Peyer's patch (tissue), 4 donors: ENCODE measurements around the gene NR5A1. TPM values are rescaled to one million over a fixed set of nuclear protein-coding genes. Genes with fewer than 3 reads are reported as not detected.

Experiments used
- DNase-seq, 3 donors: peaks; one replicate each; pipeline ENCODE4 v3.0.0-alpha.2; 2017 to 2019
- H3K27ac ChIP-seq, 4 donors: fragments of 200-600 bp; sonication (generic); one replicate each; pipeline ENCODE4 v1.5.1; 2016 to 2019
- H3K27me3 ChIP-seq, 2 donors: fragments of 200-600 bp; sonication (generic); one replicate each; pipeline ENCODE4 v1.5.1; 2019
- H3K36me3 ChIP-seq, 3 donors: fragments of 200-600 bp; sonication (generic); one replicate each; pipeline ENCODE4 v1.5.1; 2016 to 2019
- H3K4me1 ChIP-seq, 4 donors: fragments of 200-600 bp; sonication (generic); one replicate each; pipeline ENCODE4 v1.5.1; 2016 to 2019
- H3K4me3 ChIP-seq, 4 donors: fragments of 200-600 bp; sonication (generic); 1 replicate in 3 of 4; 2 replicates in 1 of 4; pipeline ENCODE4 v1.5.1; 2016 to 2019; ENCODE audit warnings: mild to moderate bottlenecking in 1 of 4
- H3K9me3 ChIP-seq, 4 donors: fragments of 200-600 bp; sonication (generic); one replicate each; pipeline ENCODE4 v1.5.1; 2016 to 2019; ENCODE audit warnings: mild to moderate bottlenecking in 1 of 4
- POLR2A ChIP-seq, 2 donors: fragments of 450-650 bp; IDR thresholded peaks; one replicate each; pipeline ENCODE4 v1.5.1; 2017; ENCODE audit warnings: antibody characterized with exemption in 2 of 2, mild to moderate bottlenecking in 2 of 2, moderate library complexity in 2 of 2
- total RNA-seq, 4 donors: library from RNA; depleted of rRNA; stranded (reverse); fragments of >200 nt; gene quantifications; one replicate each; pipeline ENCODE4 v1.1.0, GENCODE V29; 2016
- TF ChIP-seq, protein P1 (sequence below), 6 experiments: fragments of 450-650 bp in 4 of 6; fragments of 200-600 bp in 2 of 6; sonication (generic) in 1 of 6; IDR thresholded peaks; one replicate each; pipeline ENCODE4 v1.5.1; 2017 to 2019; ENCODE audit warnings: antibody characterized with exemption in 6 of 6, mild to moderate bottlenecking in 3 of 6, moderate library complexity in 1 of 6

The NR5A1 gene
- total RNA-seq, 4 donors from 2014 or later = 0.18 TPM; not detected in 3

- DNase-seq = no peak
- H3K36me3 ChIP-seq = no peaks in the 10 kb centered on the region
- no peak overlapping the region for H3K4me3 ChIP-seq
- H3K4me1 ChIP-seq = no peaks in the 10 kb centered on the region
- no peaks in the 10 kb centered on the region for H3K9me3 ChIP-seq
- H3K27me3 ChIP-seq = no peaks in the 10 kb centered on the region
- TF ChIP-seq, protein P1, sequence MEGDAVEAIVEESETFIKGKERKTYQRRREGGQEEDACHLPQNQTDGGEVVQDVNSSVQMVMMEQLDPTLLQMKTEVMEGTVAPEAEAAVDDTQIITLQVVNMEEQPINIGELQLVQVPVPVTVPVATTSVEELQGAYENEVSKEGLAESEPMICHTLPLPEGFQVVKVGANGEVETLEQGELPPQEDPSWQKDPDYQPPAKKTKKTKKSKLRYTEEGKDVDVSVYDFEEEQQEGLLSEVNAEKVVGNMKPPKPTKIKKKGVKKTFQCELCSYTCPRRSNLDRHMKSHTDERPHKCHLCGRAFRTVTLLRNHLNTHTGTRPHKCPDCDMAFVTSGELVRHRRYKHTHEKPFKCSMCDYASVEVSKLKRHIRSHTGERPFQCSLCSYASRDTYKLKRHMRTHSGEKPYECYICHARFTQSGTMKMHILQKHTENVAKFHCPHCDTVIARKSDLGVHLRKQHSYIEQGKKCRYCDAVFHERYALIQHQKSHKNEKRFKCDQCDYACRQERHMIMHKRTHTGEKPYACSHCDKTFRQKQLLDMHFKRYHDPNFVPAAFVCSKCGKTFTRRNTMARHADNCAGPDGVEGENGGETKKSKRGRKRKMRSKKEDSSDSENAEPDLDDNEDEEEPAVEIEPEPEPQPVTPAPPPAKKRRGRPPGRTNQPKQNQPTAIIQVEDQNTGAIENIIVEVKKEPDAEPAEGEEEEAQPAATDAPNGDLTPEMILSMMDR (IDR thresholded peaks at IDR 0.05) = no peak
- no peak for TF ChIP-seq POLR2A (IDR thresholded peaks at IDR 0.05)
- H3K27ac ChIP-seq = no peak overlapping the region
Observed at GRCh38 chr9:124442826-124443225, 64.4 kb downstream of the NR5A1 start.

- H3K36me3 ChIP-seq = no peaks in the 10 kb centered on the region
- H3K4me3 ChIP-seq = no peak overlapping the region
- no peaks in the 10 kb centered on the region for H3K27me3 ChIP-seq
- no peaks in the 10 kb centered on the region for H3K9me3 ChIP-seq
- no peak for DNase-seq
- H3K4me1 ChIP-seq = no peaks in the 10 kb centered on the region
- no peak overlapping the region for H3K27ac ChIP-seq
- no peak for TF ChIP-seq POLR2A (IDR thresholded peaks at IDR 0.05)
- TF ChIP-seq, protein P1 (IDR thresholded peaks at IDR 0.05) = no peak
Observed at GRCh38 chr9:124442379-124442778, 64.8 kb downstream of the NR5A1 start.

- H3K36me3 ChIP-seq = no peaks in the 10 kb centered on the region
- no peak overlapping the region for H3K27ac ChIP-seq
- H3K9me3 ChIP-seq = no peaks in the 10 kb centered on the region
- DNase-seq = no peak
- no peaks in the 10 kb centered on the region for H3K27me3 ChIP-seq
- H3K4me3 ChIP-seq = no peak overlapping the region
- TF ChIP-seq, protein P1 (IDR thresholded peaks at IDR 0.05) = no peak
- H3K4me1 ChIP-seq = no peaks in the 10 kb centered on the region
Observed at GRCh38 chr9:124441291-124441690, 65.9 kb downstream of the NR5A1 start.

- no peak for TF ChIP-seq POLR2A (IDR thresholded peaks at IDR 0.05)
- TF ChIP-seq, protein P1 (IDR thresholded peaks at IDR 0.05) = no peak
- H3K4me3 ChIP-seq = no peak overlapping the region
- DNase-seq = no peak
- no peaks in the 10 kb centered on the region for H3K36me3 ChIP-seq
- H3K4me1 ChIP-seq = no peaks in the 10 kb centered on the region
- no peak overlapping the region for H3K27ac ChIP-seq
- no peaks in the 10 kb centered on the region for H3K9me3 ChIP-seq
- H3K27me3 ChIP-seq = no peaks in the 10 kb centered on the region
Observed at GRCh38 chr9:124440786-124441185, 66.4 kb downstream of the NR5A1 start.

- TF ChIP-seq POLR2A (IDR thresholded peaks at IDR 0.05) = no peak
- TF ChIP-seq, protein P1 (IDR thresholded peaks at IDR 0.05) = no peak
- H3K27me3 ChIP-seq = no peaks in the 10 kb centered on the region
- DNase-seq = no peak
- no peak overlapping the region for H3K27ac ChIP-seq
- H3K9me3 ChIP-seq = no peaks in the 10 kb centered on the region
- no peak overlapping the region for H3K4me3 ChIP-seq
- H3K4me1 ChIP-seq = no peaks in the 10 kb centered on the region
- H3K36me3 ChIP-seq = no peaks in the 10 kb centered on the region
Observed at GRCh38 chr9:124439686-124440243, 67.4 kb downstream of the NR5A1 start.

DNA sequence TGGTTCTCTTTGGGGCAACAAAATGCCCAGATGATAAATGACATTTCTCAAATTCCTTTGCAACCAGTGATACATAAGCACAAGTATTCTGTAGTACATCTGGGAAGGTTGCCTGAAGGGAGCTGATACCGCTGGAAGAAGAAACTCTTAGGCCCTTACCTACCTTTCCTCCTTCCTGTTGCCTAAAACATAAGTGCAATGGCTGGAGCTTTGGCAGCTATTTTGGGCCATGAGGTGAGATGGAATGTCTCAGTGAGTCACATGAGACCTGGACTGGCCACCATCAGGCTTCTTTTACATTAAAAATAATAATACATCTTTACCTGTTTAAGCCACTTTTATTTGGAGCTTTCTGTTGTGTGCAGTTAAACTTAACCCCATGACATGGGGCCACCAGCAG is 68.1 kb downstream of the NR5A1 start:
- H3K4me3 ChIP-seq = no peak overlapping the region
- H3K36me3 ChIP-seq = no peaks in the 10 kb centered on the region
- H3K9me3 ChIP-seq = no peaks in the 10 kb centered on the region
- TF ChIP-seq, protein P1 (IDR thresholded peaks at IDR 0.05) = no peak
- no peak for TF ChIP-seq POLR2A (IDR thresholded peaks at IDR 0.05)
- no peaks in the 10 kb centered on the region for H3K4me1 ChIP-seq
- no peaks in the 10 kb centered on the region for H3K27me3 ChIP-seq
- H3K27ac ChIP-seq = no peak overlapping the region
- no peak for DNase-seq
